ENCODE data around the gene ADAMTS17.

DNA sequence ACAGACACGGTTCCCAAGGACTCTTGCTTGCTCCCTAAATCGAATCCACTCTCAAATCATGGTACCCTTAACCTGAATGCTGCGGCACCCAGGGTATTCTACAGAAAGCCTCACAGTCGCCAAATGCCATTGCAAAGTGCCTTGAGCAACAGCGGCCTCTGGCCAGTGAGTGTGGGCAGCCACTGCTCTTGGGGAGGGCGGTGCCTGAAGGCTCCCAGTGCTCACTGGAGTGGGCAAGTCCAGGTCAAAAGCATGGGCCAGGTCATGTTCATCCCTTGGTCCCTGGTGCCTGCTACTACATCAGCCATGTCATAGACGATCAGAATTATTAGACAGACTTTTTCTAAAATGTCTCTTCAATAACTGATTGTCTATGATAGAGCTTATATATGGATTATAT, 82.5 kb downstream of the ADAMTS17 start:
- TF ChIP-seq, protein P1, sequence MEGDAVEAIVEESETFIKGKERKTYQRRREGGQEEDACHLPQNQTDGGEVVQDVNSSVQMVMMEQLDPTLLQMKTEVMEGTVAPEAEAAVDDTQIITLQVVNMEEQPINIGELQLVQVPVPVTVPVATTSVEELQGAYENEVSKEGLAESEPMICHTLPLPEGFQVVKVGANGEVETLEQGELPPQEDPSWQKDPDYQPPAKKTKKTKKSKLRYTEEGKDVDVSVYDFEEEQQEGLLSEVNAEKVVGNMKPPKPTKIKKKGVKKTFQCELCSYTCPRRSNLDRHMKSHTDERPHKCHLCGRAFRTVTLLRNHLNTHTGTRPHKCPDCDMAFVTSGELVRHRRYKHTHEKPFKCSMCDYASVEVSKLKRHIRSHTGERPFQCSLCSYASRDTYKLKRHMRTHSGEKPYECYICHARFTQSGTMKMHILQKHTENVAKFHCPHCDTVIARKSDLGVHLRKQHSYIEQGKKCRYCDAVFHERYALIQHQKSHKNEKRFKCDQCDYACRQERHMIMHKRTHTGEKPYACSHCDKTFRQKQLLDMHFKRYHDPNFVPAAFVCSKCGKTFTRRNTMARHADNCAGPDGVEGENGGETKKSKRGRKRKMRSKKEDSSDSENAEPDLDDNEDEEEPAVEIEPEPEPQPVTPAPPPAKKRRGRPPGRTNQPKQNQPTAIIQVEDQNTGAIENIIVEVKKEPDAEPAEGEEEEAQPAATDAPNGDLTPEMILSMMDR (IDR thresholded peaks at IDR 0.05; ENCODE audit: low read depth, low read length, missing input control), result no peak
- TF ChIP-seq, protein P2, sequence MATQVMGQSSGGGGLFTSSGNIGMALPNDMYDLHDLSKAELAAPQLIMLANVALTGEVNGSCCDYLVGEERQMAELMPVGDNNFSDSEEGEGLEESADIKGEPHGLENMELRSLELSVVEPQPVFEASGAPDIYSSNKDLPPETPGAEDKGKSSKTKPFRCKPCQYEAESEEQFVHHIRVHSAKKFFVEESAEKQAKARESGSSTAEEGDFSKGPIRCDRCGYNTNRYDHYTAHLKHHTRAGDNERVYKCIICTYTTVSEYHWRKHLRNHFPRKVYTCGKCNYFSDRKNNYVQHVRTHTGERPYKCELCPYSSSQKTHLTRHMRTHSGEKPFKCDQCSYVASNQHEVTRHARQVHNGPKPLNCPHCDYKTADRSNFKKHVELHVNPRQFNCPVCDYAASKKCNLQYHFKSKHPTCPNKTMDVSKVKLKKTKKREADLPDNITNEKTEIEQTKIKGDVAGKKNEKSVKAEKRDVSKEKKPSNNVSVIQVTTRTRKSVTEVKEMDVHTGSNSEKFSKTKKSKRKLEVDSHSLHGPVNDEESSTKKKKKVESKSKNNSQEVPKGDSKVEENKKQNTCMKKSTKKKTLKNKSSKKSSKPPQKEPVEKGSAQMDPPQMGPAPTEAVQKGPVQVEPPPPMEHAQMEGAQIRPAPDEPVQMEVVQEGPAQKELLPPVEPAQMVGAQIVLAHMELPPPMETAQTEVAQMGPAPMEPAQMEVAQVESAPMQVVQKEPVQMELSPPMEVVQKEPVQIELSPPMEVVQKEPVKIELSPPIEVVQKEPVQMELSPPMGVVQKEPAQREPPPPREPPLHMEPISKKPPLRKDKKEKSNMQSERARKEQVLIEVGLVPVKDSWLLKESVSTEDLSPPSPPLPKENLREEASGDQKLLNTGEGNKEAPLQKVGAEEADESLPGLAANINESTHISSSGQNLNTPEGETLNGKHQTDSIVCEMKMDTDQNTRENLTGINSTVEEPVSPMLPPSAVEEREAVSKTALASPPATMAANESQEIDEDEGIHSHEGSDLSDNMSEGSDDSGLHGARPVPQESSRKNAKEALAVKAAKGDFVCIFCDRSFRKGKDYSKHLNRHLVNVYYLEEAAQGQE (IDR thresholded peaks at IDR 0.05), result no peak
- no peak for TF ChIP-seq RAD21 (IDR thresholded peaks at IDR 0.05)
- TF ChIP-seq TAF1 (conservative IDR thresholded peaks at IDR 0.05), result no peak
- no peak for TF ChIP-seq EGR1 (IDR thresholded peaks at IDR 0.05; ENCODE audit: low read depth in 2 of 2)
- TF ChIP-seq SP1 (IDR thresholded peaks at IDR 0.05), result no peak
- no peak for TF ChIP-seq GABPA (IDR thresholded peaks at IDR 0.05 in 1 of 2, conservative IDR thresholded peaks at IDR 0.05 in 1 of 2)
- TF ChIP-seq, protein P3, sequence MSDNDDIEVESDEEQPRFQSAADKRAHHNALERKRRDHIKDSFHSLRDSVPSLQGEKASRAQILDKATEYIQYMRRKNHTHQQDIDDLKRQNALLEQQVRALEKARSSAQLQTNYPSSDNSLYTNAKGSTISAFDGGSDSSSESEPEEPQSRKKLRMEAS (IDR thresholded peaks at IDR 0.05), result no peak
- TF ChIP-seq YY1 (IDR thresholded peaks at IDR 0.05), result no peak
- TF ChIP-seq, protein P4, sequence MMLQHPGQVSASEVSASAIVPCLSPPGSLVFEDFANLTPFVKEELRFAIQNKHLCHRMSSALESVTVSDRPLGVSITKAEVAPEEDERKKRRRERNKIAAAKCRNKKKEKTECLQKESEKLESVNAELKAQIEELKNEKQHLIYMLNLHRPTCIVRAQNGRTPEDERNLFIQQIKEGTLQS (IDR thresholded peaks at IDR 0.05), result no peak
- TF ChIP-seq HNF4A (conservative IDR thresholded peaks at IDR 0.05), result no peak
- no peak for TF ChIP-seq FOXA1 (IDR thresholded peaks at IDR 0.05)
